ENCODE results near the gene SPATA17.

DNA sequence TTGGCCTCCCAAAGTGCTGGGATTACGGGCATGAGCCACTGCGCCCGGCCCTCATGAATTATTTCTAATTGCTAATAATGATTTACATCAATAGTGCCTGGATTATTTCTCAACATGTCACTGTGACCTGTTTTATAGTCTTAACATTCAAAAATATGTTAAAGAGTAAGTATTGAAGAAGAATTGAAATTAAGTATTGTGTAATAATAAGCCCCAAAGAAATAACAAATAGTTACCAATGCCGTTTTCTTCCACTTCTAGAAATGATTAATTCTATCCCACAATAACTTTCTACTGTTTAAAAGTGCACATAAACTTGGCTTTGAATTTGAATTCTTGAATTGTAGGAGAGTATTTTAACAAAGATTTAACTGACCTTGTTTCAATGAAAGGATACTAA is 19.5 kb downstream of the SPATA17 start:
- TF ChIP-seq, protein P1, sequence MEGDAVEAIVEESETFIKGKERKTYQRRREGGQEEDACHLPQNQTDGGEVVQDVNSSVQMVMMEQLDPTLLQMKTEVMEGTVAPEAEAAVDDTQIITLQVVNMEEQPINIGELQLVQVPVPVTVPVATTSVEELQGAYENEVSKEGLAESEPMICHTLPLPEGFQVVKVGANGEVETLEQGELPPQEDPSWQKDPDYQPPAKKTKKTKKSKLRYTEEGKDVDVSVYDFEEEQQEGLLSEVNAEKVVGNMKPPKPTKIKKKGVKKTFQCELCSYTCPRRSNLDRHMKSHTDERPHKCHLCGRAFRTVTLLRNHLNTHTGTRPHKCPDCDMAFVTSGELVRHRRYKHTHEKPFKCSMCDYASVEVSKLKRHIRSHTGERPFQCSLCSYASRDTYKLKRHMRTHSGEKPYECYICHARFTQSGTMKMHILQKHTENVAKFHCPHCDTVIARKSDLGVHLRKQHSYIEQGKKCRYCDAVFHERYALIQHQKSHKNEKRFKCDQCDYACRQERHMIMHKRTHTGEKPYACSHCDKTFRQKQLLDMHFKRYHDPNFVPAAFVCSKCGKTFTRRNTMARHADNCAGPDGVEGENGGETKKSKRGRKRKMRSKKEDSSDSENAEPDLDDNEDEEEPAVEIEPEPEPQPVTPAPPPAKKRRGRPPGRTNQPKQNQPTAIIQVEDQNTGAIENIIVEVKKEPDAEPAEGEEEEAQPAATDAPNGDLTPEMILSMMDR (optimal IDR thresholded peaks at IDR 0.05 in 1 of 3, IDR thresholded peaks at IDR 0.05 in 1 of 3, conservative IDR thresholded peaks at IDR 0.05 in 1 of 3; ENCODE audit: extremely low read depth in 1 of 3, insufficient read depth in 2 of 3, low read length in 3 of 3): no peak
- TF ChIP-seq EZH2 (IDR thresholded peaks at IDR 0.05; ENCODE audit: low read length): no peak
